Keratinocyte (primary cell): Measurements from ENCODE around the gene UBE2J2. TPM values are rescaled to one million over a fixed set of nuclear protein-coding genes. Genes with fewer than 3 reads are reported as not detected.

Experiments used
- DNase-seq: peaks from one replicate; pipeline ENCODE4 v3.0.0-alpha.2; 2011; ENCODE audit warnings: low read depth, missing footprints, low spot score
- FAIRE-seq: peaks from 2 replicates; lab custom pipeline; 2011; peaks lifted over from hg19 to GRCh38; lab: Jason Lieb, UNC
- H2AFZ ChIP-seq: 2 replicates; pipeline ENCODE4 v1.6.0; 2012; ENCODE audit warnings: low read length, control low read depth, inconsistent platforms; ENCODE audit not compliant: control insufficient read depth
- H3K27ac ChIP-seq: 2 replicates; pipeline ENCODE4 v1.5.1; 2011; ENCODE audit warnings: low read length; ENCODE audit not compliant: control insufficient read depth, insufficient read depth
- H3K27me3 ChIP-seq: 3 replicates; pipeline ENCODE4 v1.6.0; 2011; ENCODE audit warnings: low read length; ENCODE audit not compliant: control insufficient read depth, insufficient read depth; ENCODE audit errors: extremely low read depth
- H3K36me3 ChIP-seq, 2 experiments: 2 replicates in 1 of 2; 3 replicates in 1 of 2; pipeline ENCODE4 v1.5.1; 2011; ENCODE audit warnings: low read length in 2 of 2, mild to moderate bottlenecking in 1 of 2; ENCODE audit not compliant: control insufficient read depth in 2 of 2, insufficient read depth in 2 of 2; ENCODE audit errors: extremely low read depth in 1 of 2
- H3K4me1 ChIP-seq: 3 replicates; pipeline ENCODE4 v1.5.1; 2011; ENCODE audit warnings: low read length; ENCODE audit not compliant: control insufficient read depth, insufficient read depth; ENCODE audit errors: extremely low read depth
- H3K4me2 ChIP-seq: 3 replicates; pipeline ENCODE4 v1.6.0; 2011; ENCODE audit warnings: low read depth, low read length; ENCODE audit not compliant: control insufficient read depth, insufficient read depth; ENCODE audit errors: extremely low read depth
- H3K4me3 ChIP-seq, 3 experiments: fragments of 200-600 bp in 1 of 3; sonication (generic) in 1 of 3; 2 replicates in 2 of 3; 3 replicates in 1 of 3; pipeline ENCODE4 v1.5.1; 2011 to 2016; ENCODE audit warnings: low read length in 3 of 3, mild to moderate bottlenecking in 3 of 3, control low read depth in 2 of 3, inconsistent platforms in 1 of 3, low read depth in 1 of 3, mixed read lengths in 1 of 3, mixed run types in 1 of 3, moderate library complexity in 1 of 3; ENCODE audit not compliant: control insufficient read depth in 2 of 3, insufficient read depth in 2 of 3; ENCODE audit errors: extremely low read depth in 1 of 3
- H3K79me2 ChIP-seq: 2 replicates; pipeline ENCODE4 v1.6.0; 2012; ENCODE audit warnings: low read length; ENCODE audit not compliant: control insufficient read depth, insufficient read depth
- H3K9ac ChIP-seq: 3 replicates; pipeline ENCODE4 v1.6.0; 2011; ENCODE audit warnings: low read length; ENCODE audit not compliant: control insufficient read depth, insufficient read depth; ENCODE audit errors: extremely low read depth
- H3K9me1 ChIP-seq: 3 replicates; pipeline ENCODE4 v1.6.0; 2011; ENCODE audit warnings: low read length; ENCODE audit not compliant: control insufficient read depth, insufficient read depth; ENCODE audit errors: extremely low read depth
- H3K9me3 ChIP-seq: 2 replicates; pipeline ENCODE4 v1.5.1; 2012; ENCODE audit warnings: low read depth, low read length; ENCODE audit not compliant: control insufficient read depth
- H4K20me1 ChIP-seq: 3 replicates; pipeline ENCODE4 v1.6.0; 2011; ENCODE audit warnings: low read length; ENCODE audit not compliant: control insufficient read depth, insufficient read depth; ENCODE audit errors: extremely low read depth
- CTCF ChIP-seq, 3 experiments: IDR thresholded peaks in 1 of 3; conservative IDR thresholded peaks in 1 of 3; optimal IDR thresholded peaks in 1 of 3; 2 replicates in 2 of 3; 3 replicates in 1 of 3; pipeline versions ENCODE3 to v1.5.1; 2011; ENCODE audit warnings: low read length in 3 of 3, mild to moderate bottlenecking in 3 of 3, moderate library complexity in 2 of 3, control low read depth in 1 of 3, inconsistent platforms in 1 of 3; ENCODE audit not compliant: insufficient read depth in 2 of 3; ENCODE audit errors: extremely low read depth in 1 of 3
- EZH2 ChIP-seq: IDR thresholded peaks from one replicate; pipeline ENCODE4 v1.6.1; 2012; ENCODE audit warnings: inconsistent platforms, mild to moderate bottlenecking, low read length, moderate library complexity
- dilution Hi-C: fragments of 300-500 bp; cut with MboI; formaldehyde crosslinking; loops from one replicate; pipeline ENCODE4 v1.7.0; 2020; ENCODE audit warnings: low sequenced_read_pairs; ENCODE audit not compliant: extremely low pct_ligation_motif_present
- polyA plus RNA-seq, 5 experiments: library from polyadenylated mRNA; depleted of rRNA in 3 of 5; stranded (reverse) in 3 of 5; stranded (forward) in 1 of 5; unstranded in 1 of 5; fragments of >200 nt; gene quantifications; 1 replicate in 1 of 5; 2 replicates in 3 of 5; 3 replicates in 1 of 5; pipeline versions ENCODE4 v1.2.1 to v1.2.3, GENCODE V29; 2011 to 2012; ENCODE audit warnings: missing spikeins in 2 of 5, low read depth in 1 of 5, low replicate concordance in 1 of 5

UBE2J2 gene
- polyA plus RNA-seq, 1 donor (not counting 4 experiments of a cell fraction or from before 2014, with no cell fraction given), result 27.0 TPM

- H3K79me2 ChIP-seq, result no peaks in the 10 kb centered on the region
- H4K20me1 ChIP-seq, result no peaks in the 10 kb centered on the region
- H3K9ac ChIP-seq, result no peak overlapping the region
- no peak for DNase-seq
- peak overlapping the region; percentile 33 for H2AFZ ChIP-seq
- no peaks in the 10 kb centered on the region for H3K9me1 ChIP-seq
- no peak for FAIRE-seq
- H3K27me3 ChIP-seq, result peaks cover 40% of the 10 kb centered on the region
- dilution Hi-C loops, result no loop called here
- H3K27ac ChIP-seq, result no peak overlapping the region
- TF ChIP-seq CTCF (optimal IDR thresholded peaks at IDR 0.05 in 1 of 3, IDR thresholded peaks at IDR 0.05 in 1 of 3, conservative IDR thresholded peaks at IDR 0.05 in 1 of 3; ENCODE audit: extremely low read depth in 1 of 3, insufficient read depth in 2 of 3, low read length in 3 of 3) (no peak), EZH2 (no peak)
- peaks cover 6% of the 10 kb centered on the region for H3K4me1 ChIP-seq
- no peak overlapping the region for H3K4me3 ChIP-seq
- H3K9me3 ChIP-seq, result no peaks in the 10 kb centered on the region
- no peaks in the 10 kb centered on the region for H3K36me3 ChIP-seq
- H3K4me2 ChIP-seq, result peak overlapping the region; percentile 66
These were observed 67.8 kb downstream of the UBE2J2 start for GRCh38 chr1:1205769-1206375.

- dilution Hi-C loops, result no loop called here
- FAIRE-seq (no peak), DNase-seq (no peak)
- Histone ChIP-seq H3K79me2 (no peaks in the 10 kb centered on the region), H3K27ac (no peak overlapping the region), H3K27me3 (peaks cover 44% of the 10 kb centered on the region), H3K9ac (no peak overlapping the region), H3K9me1 (no peaks in the 10 kb centered on the region), H3K4me3 (no peak overlapping the region), H4K20me1 (no peaks in the 10 kb centered on the region), H3K4me2 (no peak overlapping the region), H3K9me3 (no peaks in the 10 kb centered on the region), H3K36me3 (no peaks in the 10 kb centered on the region), H3K4me1 (peaks cover 6% of the 10 kb centered on the region), H2AFZ (no peak overlapping the region)
- TF ChIP-seq EZH2 (no peak), CTCF (optimal IDR thresholded peaks at IDR 0.05 in 1 of 3, IDR thresholded peaks at IDR 0.05 in 1 of 3, conservative IDR thresholded peaks at IDR 0.05 in 1 of 3; ENCODE audit: extremely low read depth in 1 of 3, insufficient read depth in 2 of 3, low read length in 3 of 3) (no peak)
These were observed 68.5 kb downstream of the UBE2J2 start for GRCh38 chr1:1204998-1205768.
